Measurements from ENCODE around the gene HNRNPM.
"Not testable (repeated sequence)": the region's sequence is repeated elsewhere in the genome, so short reads cannot be mapped to it uniquely, and the experiment has no call there.

HNRNPM gene

GRCh38 chr19:8423817-8424223, 21.0 kb upstream of the HNRNPM start:
- no peaks in the 10 kb centered on the region for H4K20me1 ChIP-seq (ENCODE audit: insufficient read depth)

GRCh38 chr19:8425331-8425730, 19.4 kb upstream of the HNRNPM start:
- H3K9ac ChIP-seq; H4K20me1 ChIP-seq (ENCODE audit: insufficient read depth); H3K36me3 ChIP-seq (ENCODE audit: insufficient read depth); H3K27me3 ChIP-seq (ENCODE audit: insufficient read depth, low read depth); H3K4me2 ChIP-seq; H3K4me1 ChIP-seq (ENCODE audit: low read depth, poor library complexity, severe bottlenecking); H2AFZ ChIP-seq (ENCODE audit: low read depth); H3K4me3 ChIP-seq (IDR thresholded peaks at IDR 0.05; ENCODE audit: insufficient read depth, low read depth, low read length); H3K27ac ChIP-seq; H3K79me2 ChIP-seq (ENCODE audit: insufficient read depth, low read depth): not testable (repeated sequence)

More at GRCh38 chr19:8423817-8424223, 21.0 kb upstream of the HNRNPM start:
- TF ChIP-seq, protein P1, sequence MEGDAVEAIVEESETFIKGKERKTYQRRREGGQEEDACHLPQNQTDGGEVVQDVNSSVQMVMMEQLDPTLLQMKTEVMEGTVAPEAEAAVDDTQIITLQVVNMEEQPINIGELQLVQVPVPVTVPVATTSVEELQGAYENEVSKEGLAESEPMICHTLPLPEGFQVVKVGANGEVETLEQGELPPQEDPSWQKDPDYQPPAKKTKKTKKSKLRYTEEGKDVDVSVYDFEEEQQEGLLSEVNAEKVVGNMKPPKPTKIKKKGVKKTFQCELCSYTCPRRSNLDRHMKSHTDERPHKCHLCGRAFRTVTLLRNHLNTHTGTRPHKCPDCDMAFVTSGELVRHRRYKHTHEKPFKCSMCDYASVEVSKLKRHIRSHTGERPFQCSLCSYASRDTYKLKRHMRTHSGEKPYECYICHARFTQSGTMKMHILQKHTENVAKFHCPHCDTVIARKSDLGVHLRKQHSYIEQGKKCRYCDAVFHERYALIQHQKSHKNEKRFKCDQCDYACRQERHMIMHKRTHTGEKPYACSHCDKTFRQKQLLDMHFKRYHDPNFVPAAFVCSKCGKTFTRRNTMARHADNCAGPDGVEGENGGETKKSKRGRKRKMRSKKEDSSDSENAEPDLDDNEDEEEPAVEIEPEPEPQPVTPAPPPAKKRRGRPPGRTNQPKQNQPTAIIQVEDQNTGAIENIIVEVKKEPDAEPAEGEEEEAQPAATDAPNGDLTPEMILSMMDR (conservative IDR thresholded peaks at IDR 0.05; ENCODE audit: low read depth, low read length) = no peak
- Histone ChIP-seq H3K27ac (no peak overlapping the region), H3K36me3 (ENCODE audit: insufficient read depth) (no peaks in the 10 kb centered on the region), H2AFZ (ENCODE audit: low read depth) (no peak overlapping the region), H3K4me2 (no peak overlapping the region), H3K9ac (no peak overlapping the region), H3K27me3 (ENCODE audit: insufficient read depth, low read depth) (no peaks in the 10 kb centered on the region), H3K4me3 (IDR thresholded peaks at IDR 0.05; ENCODE audit: insufficient read depth, low read depth, low read length) (no peak overlapping the region), H3K4me1 (ENCODE audit: low read depth, poor library complexity, severe bottlenecking) (no peaks in the 10 kb centered on the region), H3K79me2 (ENCODE audit: insufficient read depth, low read depth) (no peaks in the 10 kb centered on the region)

GRCh38 chr19:8426283-8426682, 18.5 kb upstream of the HNRNPM start:
- TF ChIP-seq, protein P1 (conservative IDR thresholded peaks at IDR 0.05; ENCODE audit: low read depth, low read length) = no peak
- Histone ChIP-seq H3K4me1 (ENCODE audit: low read depth, poor library complexity, severe bottlenecking) (no peaks in the 10 kb centered on the region), H3K4me2 (no peak overlapping the region), H3K79me2 (ENCODE audit: insufficient read depth, low read depth) (no peaks in the 10 kb centered on the region), H3K36me3 (ENCODE audit: insufficient read depth) (no peaks in the 10 kb centered on the region), H2AFZ (ENCODE audit: low read depth) (no peak overlapping the region), H3K4me3 (IDR thresholded peaks at IDR 0.05; ENCODE audit: insufficient read depth, low read depth, low read length) (no peak overlapping the region), H3K27me3 (ENCODE audit: insufficient read depth, low read depth) (no peaks in the 10 kb centered on the region), H4K20me1 (ENCODE audit: insufficient read depth) (no peaks in the 10 kb centered on the region), H3K27ac (no peak overlapping the region), H3K9ac (no peak overlapping the region)

GRCh38 chr19:8429044-8429443, 15.7 kb upstream of the HNRNPM start:
- H3K9ac ChIP-seq = no peak overlapping the region

GRCh38 chr19:8429826-8430225, 14.9 kb upstream of the HNRNPM start:
- Histone ChIP-seq H2AFZ (ENCODE audit: low read depth) (no peak overlapping the region), H3K27ac (no peak overlapping the region), H3K36me3 (ENCODE audit: insufficient read depth) (no peaks in the 10 kb centered on the region), H3K4me2 (no peak overlapping the region), H3K4me1 (ENCODE audit: low read depth, poor library complexity, severe bottlenecking) (no peaks in the 10 kb centered on the region), H3K9ac (no peak overlapping the region), H3K4me3 (IDR thresholded peaks at IDR 0.05; ENCODE audit: insufficient read depth, low read depth, low read length) (no peak overlapping the region), H3K79me2 (ENCODE audit: insufficient read depth, low read depth) (no peaks in the 10 kb centered on the region), H3K27me3 (ENCODE audit: insufficient read depth, low read depth) (no peaks in the 10 kb centered on the region), H4K20me1 (ENCODE audit: insufficient read depth) (no peaks in the 10 kb centered on the region)
- TF ChIP-seq, protein P1 (conservative IDR thresholded peaks at IDR 0.05; ENCODE audit: low read depth, low read length) = no peak

More at GRCh38 chr19:8429044-8429443, 15.7 kb upstream of the HNRNPM start:
- H3K36me3 ChIP-seq (ENCODE audit: insufficient read depth) = no peaks in the 10 kb centered on the region
- no peak overlapping the region for H3K4me3 ChIP-seq (IDR thresholded peaks at IDR 0.05; ENCODE audit: insufficient read depth, low read depth, low read length)
- H3K27ac ChIP-seq = no peak overlapping the region
- TF ChIP-seq, protein P1 (conservative IDR thresholded peaks at IDR 0.05; ENCODE audit: low read depth, low read length) = no peak
- H3K27me3 ChIP-seq (ENCODE audit: insufficient read depth, low read depth) = no peaks in the 10 kb centered on the region
- H3K79me2 ChIP-seq (ENCODE audit: insufficient read depth, low read depth) = no peaks in the 10 kb centered on the region
- H2AFZ ChIP-seq (ENCODE audit: low read depth) = no peak overlapping the region
- H4K20me1 ChIP-seq (ENCODE audit: insufficient read depth) = no peaks in the 10 kb centered on the region
- no peaks in the 10 kb centered on the region for H3K4me1 ChIP-seq (ENCODE audit: low read depth, poor library complexity, severe bottlenecking)
- H3K4me2 ChIP-seq = no peak overlapping the region
